ENCODE results near the gene BMPER. TPM values are rescaled to one million over a fixed set of nuclear protein-coding genes. Genes with fewer than 3 reads are reported as not detected.

The BMPER gene
- total and polyA plus RNA-seq, 8 donors = 1.9 to 9.5 (median 4.6) TPM; not detected in 1

DNA sequence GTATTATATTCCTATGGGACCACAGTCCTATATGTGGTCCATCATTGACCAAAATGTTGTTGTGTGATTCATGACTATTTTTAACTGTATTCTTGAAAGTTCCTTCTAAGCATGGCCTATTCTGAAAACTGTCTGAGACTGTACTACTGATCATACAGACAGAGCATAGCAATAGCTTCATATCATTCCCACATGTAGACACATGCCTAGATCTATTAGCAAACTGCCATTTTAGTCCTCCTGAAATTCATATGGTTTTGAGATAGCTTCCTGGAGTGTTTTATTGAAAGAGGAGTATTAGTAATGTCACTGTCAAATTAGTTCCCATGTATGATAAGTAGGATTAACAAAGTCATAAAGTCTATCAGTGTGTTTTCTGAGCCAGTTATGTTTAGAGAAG, 157.5 kb downstream of the BMPER start:
- H3K27me3 ChIP-seq = no peaks in the 10 kb centered on the region
- H3K4me3 ChIP-seq = no peak overlapping the region
- TF ChIP-seq, protein P1, sequence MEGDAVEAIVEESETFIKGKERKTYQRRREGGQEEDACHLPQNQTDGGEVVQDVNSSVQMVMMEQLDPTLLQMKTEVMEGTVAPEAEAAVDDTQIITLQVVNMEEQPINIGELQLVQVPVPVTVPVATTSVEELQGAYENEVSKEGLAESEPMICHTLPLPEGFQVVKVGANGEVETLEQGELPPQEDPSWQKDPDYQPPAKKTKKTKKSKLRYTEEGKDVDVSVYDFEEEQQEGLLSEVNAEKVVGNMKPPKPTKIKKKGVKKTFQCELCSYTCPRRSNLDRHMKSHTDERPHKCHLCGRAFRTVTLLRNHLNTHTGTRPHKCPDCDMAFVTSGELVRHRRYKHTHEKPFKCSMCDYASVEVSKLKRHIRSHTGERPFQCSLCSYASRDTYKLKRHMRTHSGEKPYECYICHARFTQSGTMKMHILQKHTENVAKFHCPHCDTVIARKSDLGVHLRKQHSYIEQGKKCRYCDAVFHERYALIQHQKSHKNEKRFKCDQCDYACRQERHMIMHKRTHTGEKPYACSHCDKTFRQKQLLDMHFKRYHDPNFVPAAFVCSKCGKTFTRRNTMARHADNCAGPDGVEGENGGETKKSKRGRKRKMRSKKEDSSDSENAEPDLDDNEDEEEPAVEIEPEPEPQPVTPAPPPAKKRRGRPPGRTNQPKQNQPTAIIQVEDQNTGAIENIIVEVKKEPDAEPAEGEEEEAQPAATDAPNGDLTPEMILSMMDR (IDR thresholded peaks at IDR 0.05) = no peak
- TF ChIP-seq POLR2AphosphoS5 (IDR thresholded peaks at IDR 0.05) = no peak
- intact Hi-C loops (cut with DNase I; ENCODE audit: low total_unique reads) = no loop called here
- no peak overlapping the region for H3K27ac ChIP-seq
- H3K4me1 ChIP-seq = peaks cover 0 to 45% (median 15%) of the 10 kb centered on the region in 4 donors
- peaks cover 0 to 3% (median 0%) of the 10 kb centered on the region in 4 donors for H3K36me3 ChIP-seq
- no peak for DNase-seq
- no peaks in the 10 kb centered on the region for H3K9me3 ChIP-seq

DNA sequence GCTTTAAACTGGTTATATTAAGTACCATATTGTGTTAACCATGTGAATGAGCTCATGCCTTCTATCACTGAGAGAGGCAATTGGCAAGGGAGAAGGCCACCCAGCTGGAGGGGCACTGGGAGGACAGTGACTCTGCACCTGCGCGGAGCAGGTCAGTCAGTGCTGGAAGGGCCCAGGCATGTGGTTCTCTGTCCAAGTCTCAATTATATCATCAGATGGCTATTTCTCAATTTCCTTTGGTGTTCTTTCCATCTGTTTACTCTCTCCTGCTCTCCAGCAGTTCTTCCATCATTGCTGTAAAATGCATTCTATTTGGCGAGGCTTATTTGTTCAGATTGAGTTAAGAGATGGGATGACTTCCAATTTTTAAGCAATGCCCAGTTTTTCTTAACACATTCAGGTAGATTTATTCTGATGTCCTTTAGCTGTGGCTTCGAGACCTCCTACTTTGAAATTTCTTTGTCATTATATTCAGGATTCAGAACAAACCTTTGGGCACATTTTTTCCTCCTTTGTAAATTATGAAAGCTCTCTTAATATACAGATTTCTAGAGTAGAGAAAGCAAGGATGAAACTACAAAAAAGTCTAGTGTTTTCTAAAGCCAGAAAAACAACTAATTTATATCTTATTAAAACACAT, 159.3 kb downstream of the BMPER start:
- no peak for TF ChIP-seq POLR2A (IDR thresholded peaks at IDR 0.05)
- TF ChIP-seq POLR2AphosphoS5 (IDR thresholded peaks at IDR 0.05) = peak in 2 of 3 donors; percentile 7 to 68
- intact Hi-C loops (cut with DNase I; ENCODE audit: low total_unique reads) = no loop called here
- Histone ChIP-seq H3K27me3 (no peaks in the 10 kb centered on the region), H3K9me3 (no peaks in the 10 kb centered on the region), H3K4me3 (no peak overlapping the region), H3K4me1 (peaks cover 0 to 39% (median 15%) of the 10 kb centered on the region in 4 donors), H3K27ac (peak overlapping the region in 1 of 5 donors; percentile 47), H3K36me3 (no peaks in the 10 kb centered on the region)
- WGBS, 5 donors = 60 to 77% (median 73%) methylated on average over 4 of the region's 4 CpGs
- DNase-seq = peak in 1 of 2 donors; percentile 22

DNA sequence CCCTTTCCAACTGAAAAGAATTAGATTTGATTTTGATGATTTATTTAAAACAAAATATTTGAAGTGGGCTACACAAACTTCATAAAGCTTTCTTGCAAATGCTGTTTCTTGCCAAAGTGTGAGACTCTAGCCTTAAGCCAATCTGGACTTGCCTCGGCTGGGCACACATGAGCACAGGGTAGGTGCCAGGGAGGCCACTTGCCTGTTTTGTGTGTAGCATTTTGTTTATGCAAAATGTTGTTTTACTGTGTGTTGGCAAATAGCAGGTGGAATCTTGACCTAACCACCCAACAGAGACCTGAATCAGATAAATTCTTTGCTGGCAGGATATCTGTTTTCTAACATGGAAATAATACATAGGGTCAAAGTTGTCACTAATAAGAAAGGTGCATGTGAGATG, 161.1 kb downstream of the BMPER start:
- WGBS, 5 donors = 69 to 87% (median 82%) methylated on average over 1 of the region's 1 CpG
- no peak for DNase-seq
- Histone ChIP-seq H3K27me3 (no peaks in the 10 kb centered on the region), H3K4me3 (no peak overlapping the region), H3K9me3 (no peaks in the 10 kb centered on the region), H3K27ac (peak overlapping the region in 1 of 5 donors; percentile 24), H3K36me3 (no peaks in the 10 kb centered on the region), H3K4me1 (peaks cover 0 to 38% (median 17%) of the 10 kb centered on the region in 4 donors)
- intact Hi-C loops (cut with DNase I; ENCODE audit: low total_unique reads) = no loop called here
- TF ChIP-seq EP300 (IDR thresholded peaks at IDR 0.05) (no peak), POLR2AphosphoS5 (IDR thresholded peaks at IDR 0.05) (no peak)

DNA sequence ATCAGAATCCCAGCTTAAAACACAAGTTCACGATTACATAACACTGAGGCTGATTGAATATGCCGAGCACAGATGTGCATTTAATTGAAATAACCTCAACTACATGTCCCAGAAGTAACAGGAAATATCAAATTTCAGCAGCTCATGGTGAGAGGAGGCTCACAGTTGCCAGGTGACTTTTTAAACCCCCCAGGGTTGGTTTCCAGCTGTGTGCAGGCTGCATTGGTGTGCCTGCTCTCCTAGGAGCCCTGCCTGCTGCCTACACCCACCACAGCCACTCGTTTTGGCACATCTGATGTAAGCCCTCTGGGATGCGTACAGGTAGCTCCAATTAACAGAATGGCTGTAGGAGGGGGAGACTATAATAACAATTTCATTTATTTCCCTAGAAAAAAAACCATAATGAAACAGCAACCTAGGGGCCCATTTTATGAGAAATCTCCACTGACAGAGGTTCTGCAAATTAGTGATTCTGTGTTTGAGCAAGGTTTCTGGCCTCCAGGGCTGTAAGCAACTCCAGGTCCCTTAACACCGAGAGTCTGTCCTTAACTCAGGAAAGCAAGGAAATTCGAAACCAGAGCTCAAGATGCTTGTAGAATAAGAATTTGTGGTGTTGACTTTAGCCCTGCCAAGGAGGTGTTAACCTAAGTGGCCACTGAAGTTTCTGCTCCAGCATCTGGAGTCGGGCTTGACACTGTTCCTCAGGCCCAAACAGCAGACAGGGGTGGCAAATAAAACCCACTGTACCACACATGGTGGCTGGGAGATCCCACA, 161.9 kb downstream of the BMPER start:
- Histone ChIP-seq H3K27ac (peak overlapping the region in 1 of 5 donors; percentile 35), H3K36me3 (no peaks in the 10 kb centered on the region), H3K27me3 (no peaks in the 10 kb centered on the region), H3K4me1 (peaks cover 0 to 38% (median 17%) of the 10 kb centered on the region in 4 donors), H3K4me3 (no peak overlapping the region), H3K9me3 (no peaks in the 10 kb centered on the region)
- intact Hi-C loops (cut with DNase I; ENCODE audit: low total_unique reads) = no loop called here
- DNase-seq = no peak
- TF ChIP-seq, protein P1 (IDR thresholded peaks at IDR 0.05) = no peak
- TF ChIP-seq EP300 (IDR thresholded peaks at IDR 0.05) = no peak
- TF ChIP-seq POLR2AphosphoS5 (IDR thresholded peaks at IDR 0.05) = no peak
- no peak for TF ChIP-seq POLR2A (IDR thresholded peaks at IDR 0.05)
- 60 to 75% (median 69%) methylated on average over 7 of the region's 7 CpGs for WGBS, 5 donors

DNA sequence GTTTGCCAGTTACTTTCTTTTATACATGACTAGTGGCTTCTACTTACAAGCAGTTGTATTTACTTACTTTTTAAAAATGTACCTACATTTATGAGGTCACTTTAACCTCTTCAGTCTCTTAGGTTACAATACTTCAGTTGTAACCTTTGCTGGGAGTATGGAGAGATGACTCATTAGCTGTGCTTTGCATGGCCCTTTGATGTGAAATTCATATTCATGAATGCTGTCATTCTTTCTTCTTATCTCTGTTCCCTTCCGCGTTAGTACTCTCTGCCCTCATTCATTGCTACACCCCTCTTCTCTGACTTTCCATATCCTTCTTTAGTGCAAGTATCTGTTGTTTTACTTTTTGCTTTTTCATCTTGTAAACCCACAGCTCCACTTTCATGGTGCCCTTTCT, 164.3 kb downstream of the BMPER start:
- Histone ChIP-seq H3K9me3 (no peaks in the 10 kb centered on the region), H3K36me3 (no peaks in the 10 kb centered on the region), H3K27ac (peak overlapping the region in 1 of 5 donors; percentile 10), H3K27me3 (no peaks in the 10 kb centered on the region), H3K4me3 (no peak overlapping the region), H3K4me1 (peaks cover 0 to 41% (median 19%) of the 10 kb centered on the region in 4 donors)
- WGBS, 5 donors = 23 to 58% (median 41%) methylated on average over 2 of the region's 2 CpGs
- intact Hi-C loops (cut with DNase I; ENCODE audit: low total_unique reads) = no loop called here
- peak in 2 of 3 donors; percentile 15 to 17 for TF ChIP-seq POLR2AphosphoS5 (IDR thresholded peaks at IDR 0.05)
- no peak for TF ChIP-seq POLR2A (IDR thresholded peaks at IDR 0.05)
- no peak for TF ChIP-seq EP300 (IDR thresholded peaks at IDR 0.05)
- TF ChIP-seq, protein P1 (IDR thresholded peaks at IDR 0.05) = no peak
- DNase-seq = peak in 1 of 2 donors; percentile 55

Measured in stomach (tissue), 9 donors.